HG02973 (cell line): ENCODE measurements around the gene CTNNA3.

Experiments used
- ATAC-seq: cut with Tn5 transposase; IDR thresholded peaks from one replicate; pipeline ENCODE4 v1.9.1; 2021; ENCODE audit warnings: moderate library complexity; ENCODE audit not compliant: unreplicated experiment

The CTNNA3 gene

DNA sequence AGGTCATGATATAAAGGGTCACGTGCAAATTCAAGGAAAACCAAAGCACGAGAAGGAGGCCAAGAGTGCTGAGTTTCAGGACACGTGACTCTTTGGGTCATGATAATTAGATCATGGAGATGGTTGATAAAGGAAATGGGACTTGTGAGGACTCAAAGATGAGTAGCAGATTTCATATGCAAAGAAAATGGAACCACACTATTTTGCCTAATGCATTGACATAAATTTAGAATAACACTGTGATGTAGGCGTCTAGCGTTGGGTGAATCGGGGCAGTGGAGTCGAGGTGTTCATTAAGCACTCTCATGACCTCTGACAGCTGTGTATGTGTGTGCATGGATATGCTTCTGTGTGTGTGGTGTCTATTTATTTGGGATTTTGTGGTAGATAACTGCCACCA lies 1795.7 kb downstream of the CTNNA3 start:
- ATAC-seq = no peak

GRCh38 chr10:65898055-65898454 lies 1797.9 kb downstream of the CTNNA3 start:
- ATAC-seq = no peak

GRCh38 chr10:65894961-65895360 lies 1801.0 kb downstream of the CTNNA3 start:
- ATAC-seq = no peak

GRCh38 chr10:65894379-65894778 lies 1801.6 kb downstream of the CTNNA3 start:
- ATAC-seq = no peak

GRCh38 chr10:65893676-65894075 lies 1802.3 kb downstream of the CTNNA3 start:
- ATAC-seq = no peak

DNA sequence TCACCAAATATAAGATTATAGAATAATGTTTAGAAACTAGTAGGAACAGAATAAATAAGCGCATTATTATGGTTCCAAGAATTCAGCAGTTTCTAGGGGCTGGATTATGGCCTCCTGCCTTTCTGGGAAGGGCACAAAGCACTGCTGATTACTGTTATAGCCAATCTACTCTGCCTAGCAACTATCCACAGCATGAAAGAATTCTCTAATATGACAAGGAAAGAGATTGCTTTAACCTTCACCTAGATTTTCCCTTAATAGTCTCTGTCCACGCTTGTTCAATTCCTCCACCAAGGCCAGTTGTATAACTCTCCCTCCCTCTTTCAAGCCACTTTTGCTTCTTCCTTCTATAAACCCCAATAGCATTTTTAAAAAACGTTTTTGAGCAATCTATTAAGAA lies 1803.7 kb downstream of the CTNNA3 start:
- no peak for ATAC-seq

GRCh38 chr10:65891073-65891981 lies 1804.7 kb downstream of the CTNNA3 start:
- peak; percentile 92 for ATAC-seq

GRCh38 chr10:65864529-65864928 lies 1831.5 kb downstream of the CTNNA3 start:
- no peak for ATAC-seq

GRCh38 chr10:65864036-65864435 lies 1832.0 kb downstream of the CTNNA3 start:
- no peak for ATAC-seq
